OCI-LY3 (cell line): ENCODE data around the gene PRR14.

Experiments used
- H2AFZ ChIP-seq: fragments of 200-600, 300-600 bp; shearing (Covaris generic); 2 replicates; pipeline ENCODE4 v1.6.0; 2014; ENCODE audit warnings: antibody characterized with exemption, low read depth, low read length
- H3K27ac ChIP-seq: fragments of 200-600, 300-600 bp; sonication (generic); 2 replicates; pipeline ENCODE4 v1.5.1; 2014; ENCODE audit warnings: mild to moderate bottlenecking, low read length, moderate library complexity, mixed read lengths
- H3K27me3 ChIP-seq: fragments of 200-600, 300-600 bp; sonication (generic); 2 replicates; pipeline ENCODE4 v1.6.1; 2014; ENCODE audit warnings: low read depth, low read length, mixed read lengths
- H3K36me3 ChIP-seq: fragments of 200-600, 300-600 bp; sonication (generic); replicated peaks from 2 replicates; pipeline ENCODE3; 2014; ENCODE audit warnings: low read depth, low read length, mixed read lengths
- H3K4me1 ChIP-seq: fragments of 300-600, 200-600 bp; sonication (generic); 2 replicates; pipeline ENCODE4 v1.6.1; 2014; ENCODE audit warnings: low read length, mixed read lengths
- H3K4me2 ChIP-seq: fragments of 200-600, 300-600 bp; sonication (generic); 2 replicates; pipeline ENCODE4 v1.6.1; 2014; ENCODE audit warnings: low read length, mixed read lengths
- H3K4me3 ChIP-seq: fragments of 300-600, 200-600 bp; sonication (generic); 2 replicates; pipeline ENCODE4 v1.5.1; 2014; ENCODE audit warnings: antibody characterized with exemption, mild to moderate bottlenecking, low read length, moderate library complexity
- H3K79me2 ChIP-seq: fragments of 300-600, 200-600 bp; shearing (Covaris generic); 2 replicates; pipeline ENCODE4 v1.6.1; 2014; ENCODE audit warnings: mild to moderate bottlenecking, low read length, mixed read lengths
- H3K9ac ChIP-seq: fragments of 300-600, 200-600 bp; shearing (Covaris generic); 2 replicates; pipeline ENCODE4 v1.6.0; 2014; ENCODE audit warnings: mild to moderate bottlenecking, low read length, moderate library complexity
- H3K9me3 ChIP-seq: fragments of 200-600, 300-600 bp; shearing (Covaris generic); 2 replicates; pipeline ENCODE4 v1.6.1; 2014; ENCODE audit warnings: low read length, mixed read lengths; ENCODE audit not compliant: insufficient read depth
- H4K20me1 ChIP-seq: fragments of 200-600, 300-600 bp; sonication (generic); 2 replicates; pipeline ENCODE4 v1.6.1; 2016; ENCODE audit warnings: low read length, mixed read lengths; ENCODE audit not compliant: insufficient read depth
- EZH2phosphoT487 ChIP-seq: fragments of 200-600 bp; shearing (Covaris generic); IDR thresholded peaks from 2 replicates; pipeline ENCODE4 v1.6.1; 2018; ENCODE audit warnings: antibody characterized with exemption, mixed run types, low read depth
- TF ChIP-seq, protein P1 (sequence below): fragments of 200-600, 300-600 bp; sonication (generic); IDR thresholded peaks from 2 replicates; pipeline ENCODE4 v1.5.1; 2014; ENCODE audit warnings: antibody characterized with exemption, low read length, low read depth

The PRR14 gene

DNA sequence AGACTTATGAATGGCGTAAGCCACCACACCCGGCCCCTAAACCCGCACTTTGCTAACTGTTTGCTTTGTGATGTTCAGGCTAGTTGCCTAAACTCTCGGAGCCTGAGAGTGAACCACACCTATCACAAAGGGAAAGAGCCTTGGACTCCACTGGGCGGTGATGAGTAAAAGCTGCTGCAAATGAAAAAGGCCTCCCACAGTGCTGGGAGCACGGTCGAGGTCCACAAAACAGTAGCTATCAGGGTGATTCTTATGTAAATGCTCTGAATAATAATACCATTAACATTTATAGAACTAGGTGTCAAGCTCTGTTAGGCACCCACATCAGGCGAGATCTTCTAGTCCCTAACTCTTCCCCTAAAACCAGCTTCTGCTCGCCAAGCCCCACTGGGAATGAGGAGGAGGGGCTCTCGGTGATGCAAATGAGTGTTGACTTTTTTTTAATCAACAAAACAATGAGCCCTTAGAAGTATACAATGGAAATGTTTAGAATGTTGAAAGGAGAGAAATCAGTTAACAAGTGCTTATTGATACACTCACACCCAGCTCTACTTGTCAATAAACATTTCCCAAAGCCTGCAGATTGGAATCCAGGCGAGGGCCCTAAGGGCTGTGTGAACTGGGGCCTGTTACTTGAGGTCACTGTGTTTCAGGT lies 27.3 kb downstream of the PRR14 start:
- TF ChIP-seq, protein P1, sequence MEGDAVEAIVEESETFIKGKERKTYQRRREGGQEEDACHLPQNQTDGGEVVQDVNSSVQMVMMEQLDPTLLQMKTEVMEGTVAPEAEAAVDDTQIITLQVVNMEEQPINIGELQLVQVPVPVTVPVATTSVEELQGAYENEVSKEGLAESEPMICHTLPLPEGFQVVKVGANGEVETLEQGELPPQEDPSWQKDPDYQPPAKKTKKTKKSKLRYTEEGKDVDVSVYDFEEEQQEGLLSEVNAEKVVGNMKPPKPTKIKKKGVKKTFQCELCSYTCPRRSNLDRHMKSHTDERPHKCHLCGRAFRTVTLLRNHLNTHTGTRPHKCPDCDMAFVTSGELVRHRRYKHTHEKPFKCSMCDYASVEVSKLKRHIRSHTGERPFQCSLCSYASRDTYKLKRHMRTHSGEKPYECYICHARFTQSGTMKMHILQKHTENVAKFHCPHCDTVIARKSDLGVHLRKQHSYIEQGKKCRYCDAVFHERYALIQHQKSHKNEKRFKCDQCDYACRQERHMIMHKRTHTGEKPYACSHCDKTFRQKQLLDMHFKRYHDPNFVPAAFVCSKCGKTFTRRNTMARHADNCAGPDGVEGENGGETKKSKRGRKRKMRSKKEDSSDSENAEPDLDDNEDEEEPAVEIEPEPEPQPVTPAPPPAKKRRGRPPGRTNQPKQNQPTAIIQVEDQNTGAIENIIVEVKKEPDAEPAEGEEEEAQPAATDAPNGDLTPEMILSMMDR, result no peak
- TF ChIP-seq EZH2phosphoT487, result no peak
- Histone ChIP-seq H3K27me3 (no peaks in the 10 kb centered on the region), H3K4me1 (no peaks in the 10 kb centered on the region), H4K20me1 (no peaks in the 10 kb centered on the region), H3K4me2 (no peak overlapping the region), H3K4me3 (no peak overlapping the region), H3K36me3 (no peaks in the 10 kb centered on the region), H3K9ac (no peak overlapping the region), H3K27ac (no peak overlapping the region), H2AFZ (no peak overlapping the region), H3K9me3 (no peaks in the 10 kb centered on the region), H3K79me2 (no peaks in the 10 kb centered on the region)

DNA sequence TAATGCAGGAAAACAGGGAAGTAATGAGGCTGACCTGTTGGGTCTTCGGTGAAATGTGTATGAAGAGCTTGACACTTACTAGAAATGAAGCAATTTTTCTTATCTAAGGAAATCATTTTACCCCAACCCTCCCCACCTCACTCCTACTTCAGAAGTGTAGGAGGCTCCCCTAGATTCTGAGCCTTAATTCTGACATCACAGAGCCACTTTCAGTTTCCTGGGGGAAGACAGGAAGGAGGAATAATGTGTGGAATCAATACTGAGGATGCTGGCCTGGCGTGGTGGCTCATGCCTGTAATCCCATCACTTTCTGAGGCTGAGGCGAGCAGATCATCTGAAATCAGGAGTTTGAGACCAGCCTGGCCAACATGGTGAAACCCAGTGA lies 27.8 kb downstream of the PRR14 start:
- Histone ChIP-seq H3K79me2 (no peaks in the 10 kb centered on the region), H3K27me3 (no peaks in the 10 kb centered on the region), H3K36me3 (no peaks in the 10 kb centered on the region)

DNA sequence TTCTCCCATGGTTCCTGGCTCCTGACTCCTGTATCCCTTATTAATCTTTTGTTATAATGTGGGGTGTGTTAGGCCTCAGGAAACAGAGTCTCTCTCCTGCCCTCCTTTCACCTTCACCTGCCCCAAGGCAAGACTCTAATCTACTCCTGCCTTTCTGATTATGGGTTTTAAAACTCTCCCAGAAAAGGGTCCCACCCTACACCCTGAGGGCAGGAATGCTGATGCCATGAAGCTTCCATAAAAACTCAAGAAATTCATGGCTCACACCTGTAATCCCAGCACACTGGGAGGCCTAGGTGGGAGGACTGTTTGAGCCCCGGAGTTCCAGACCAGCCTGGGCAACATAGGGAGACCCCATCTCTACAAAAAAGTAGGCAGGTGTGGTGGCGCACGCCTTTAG lies 29.6 kb downstream of the PRR14 start:
- Histone ChIP-seq H3K79me2 (no peaks in the 10 kb centered on the region), H3K9me3 (no peaks in the 10 kb centered on the region), H3K36me3 (no peaks in the 10 kb centered on the region), H3K27me3 (no peaks in the 10 kb centered on the region), H3K4me1 (no peaks in the 10 kb centered on the region), H2AFZ (no peak overlapping the region), H4K20me1 (no peaks in the 10 kb centered on the region), H3K4me2 (no peak overlapping the region), H3K4me3 (no peak overlapping the region), H3K27ac (no peak overlapping the region), H3K9ac (no peak overlapping the region)
- TF ChIP-seq, protein P1, result no peak
- TF ChIP-seq EZH2phosphoT487, result no peak

More for the DNA sequence above, 27.8 kb downstream of the PRR14 start:
- no peaks in the 10 kb centered on the region for H3K9me3 ChIP-seq
- H4K20me1 ChIP-seq, result no peaks in the 10 kb centered on the region
- no peak overlapping the region for H3K27ac ChIP-seq
- H3K9ac ChIP-seq, result no peak overlapping the region
- H3K4me3 ChIP-seq, result no peak overlapping the region
- TF ChIP-seq EZH2phosphoT487, result no peak
- TF ChIP-seq, protein P1, result no peak
- no peaks in the 10 kb centered on the region for H3K4me1 ChIP-seq
- H3K4me2 ChIP-seq, result no peak overlapping the region
- no peak overlapping the region for H2AFZ ChIP-seq

DNA sequence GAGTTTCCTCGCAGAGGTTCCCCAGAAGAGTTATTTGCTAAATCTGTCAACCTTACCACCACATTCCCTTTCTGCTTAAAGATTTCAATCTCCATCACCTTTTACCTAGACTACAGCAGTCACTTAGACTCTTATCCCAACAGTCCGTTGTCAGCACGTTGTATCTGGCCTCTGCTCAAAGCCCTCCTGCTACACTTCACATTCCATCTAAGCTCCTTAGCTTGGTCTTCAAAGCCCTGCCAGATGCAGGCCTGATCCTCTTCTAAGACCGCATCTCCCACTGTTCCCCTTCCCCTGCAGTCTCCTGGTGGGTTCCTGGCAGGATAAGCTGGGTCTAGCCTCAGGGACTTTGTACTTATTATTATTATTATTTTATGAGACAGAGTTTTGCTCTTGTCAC lies 37.9 kb downstream of the PRR14 start:
- Histone ChIP-seq H3K4me3 (no peak overlapping the region), H3K27ac (no peak overlapping the region), H3K9me3 (no peaks in the 10 kb centered on the region), H3K9ac (no peak overlapping the region), H4K20me1 (no peaks in the 10 kb centered on the region), H3K27me3 (no peaks in the 10 kb centered on the region), H3K36me3 (no peaks in the 10 kb centered on the region), H3K4me1 (peaks cover 5% of the 10 kb centered on the region), H3K79me2 (no peaks in the 10 kb centered on the region), H2AFZ (no peak overlapping the region), H3K4me2 (no peak overlapping the region)
- TF ChIP-seq EZH2phosphoT487, result no peak
